HG03432 (cell line): ENCODE measurements around the gene ARL2.
"Not testable (repeated sequence)": the region's sequence is repeated elsewhere in the genome, so short reads cannot be mapped to it uniquely, and the experiment has no call there.

Source experiments
- ATAC-seq: cut with Tn5 transposase; IDR thresholded peaks from one replicate; pipeline ENCODE4 v1.9.1; 2021; ENCODE audit warnings: mild to moderate bottlenecking, moderate library complexity; ENCODE audit not compliant: unreplicated experiment

Gene ARL2

GRCh38 chr11:65013888-65014725, at the start of gene ARL2:
Gene ARL2, plus strand, starts transcription at chr11:65014160. Its CDS starts 48 bp downstream, at chr11:65014208.
- peak; percentile 73 for ATAC-seq

- ATAC-seq: no peak
Observed at GRCh38 chr11:64967375-64967774, 46.6 kb upstream of the ARL2 start.

DNA sequence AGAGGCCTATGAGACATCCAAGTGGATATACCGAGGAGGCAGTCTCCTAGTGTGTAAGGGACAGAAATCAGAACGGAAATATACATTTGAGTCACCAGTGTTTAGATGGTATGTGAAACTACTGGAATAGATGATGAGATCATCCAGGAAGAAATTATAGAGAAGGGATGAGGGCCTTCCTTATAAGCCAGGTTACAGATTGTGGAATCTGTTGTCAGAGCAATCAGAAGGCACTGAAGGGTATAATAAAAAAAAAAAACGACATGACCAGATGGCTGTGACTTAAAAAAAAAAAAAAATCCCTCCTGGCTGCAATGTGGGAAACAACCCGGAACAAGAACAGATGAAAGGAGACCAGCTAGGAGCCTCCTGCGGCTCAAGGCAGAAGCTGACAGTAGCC, 44.8 kb upstream of the ARL2 start:
- no peak for ATAC-seq

GRCh38 chr11:64970731-64971151, 43.2 kb upstream of the ARL2 start:
- no peak for ATAC-seq

DNA sequence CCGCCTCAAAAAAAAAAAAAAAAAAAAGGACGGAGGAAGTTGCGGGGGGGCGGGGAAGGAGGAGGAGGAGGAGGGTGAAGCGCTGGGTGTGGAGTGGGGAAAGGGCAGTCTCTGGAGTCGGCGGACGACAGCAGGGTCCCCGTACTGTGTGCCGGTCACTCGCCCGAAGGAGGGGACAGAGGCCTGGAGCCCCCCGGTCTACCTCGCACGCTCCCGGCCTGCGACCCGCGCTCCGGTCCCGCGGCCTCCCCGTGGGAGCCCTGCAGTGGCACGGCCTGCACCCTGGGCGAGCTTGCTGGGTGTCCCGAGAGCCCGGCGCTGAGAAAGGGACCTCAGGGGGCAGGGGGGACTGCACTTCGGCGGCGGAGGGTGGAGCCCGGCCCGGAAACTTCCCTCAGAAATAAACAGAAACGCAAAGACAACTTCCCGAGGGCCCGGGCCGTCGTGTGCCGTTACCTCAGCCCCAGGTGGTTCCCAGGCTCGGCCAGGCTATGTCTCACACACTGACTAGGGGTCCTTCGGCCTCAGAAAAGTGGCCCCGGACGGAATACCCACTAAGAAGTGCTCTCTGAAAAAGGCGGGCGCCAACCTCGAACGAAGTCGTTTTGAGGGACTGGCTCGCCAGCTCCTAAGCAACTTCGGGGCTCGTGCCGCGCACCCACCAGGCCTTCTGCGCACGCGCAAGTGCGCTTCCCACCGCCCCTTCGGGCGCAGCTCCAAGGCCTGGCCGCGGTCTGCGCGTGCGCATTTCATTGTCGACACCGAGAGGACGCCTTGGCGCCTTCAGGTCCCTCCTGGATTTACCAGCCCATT, 42.3 kb upstream of the ARL2 start, which contains the start of gene MAJIN:
TSS of gene MAJIN (minus strand) at position 688 of the 813 bp plus-strand sequence. CDS start 12,703 bp downstream, outside the sequence.
- ATAC-seq: no peak

DNA sequence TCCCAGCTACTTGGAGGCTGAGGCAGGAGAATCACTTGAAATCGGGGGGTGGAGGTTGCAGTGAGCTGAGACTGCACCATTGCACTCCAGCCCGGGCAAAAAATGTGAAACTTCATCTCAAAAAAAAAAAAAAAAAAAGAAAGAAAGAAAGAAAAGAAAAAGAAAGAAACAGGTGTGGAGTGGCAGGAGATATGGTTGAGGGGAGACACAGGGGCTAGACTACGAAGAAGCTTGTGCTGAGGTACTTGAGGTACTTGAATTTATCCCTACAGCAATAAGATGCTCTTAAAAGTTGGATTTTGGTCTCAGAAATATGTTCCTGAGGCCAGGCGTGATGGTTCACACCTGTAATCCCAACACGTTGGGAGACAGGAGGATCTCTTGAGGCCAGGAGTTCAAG, 39.8 kb upstream of the ARL2 start:
- no peak for ATAC-seq

DNA sequence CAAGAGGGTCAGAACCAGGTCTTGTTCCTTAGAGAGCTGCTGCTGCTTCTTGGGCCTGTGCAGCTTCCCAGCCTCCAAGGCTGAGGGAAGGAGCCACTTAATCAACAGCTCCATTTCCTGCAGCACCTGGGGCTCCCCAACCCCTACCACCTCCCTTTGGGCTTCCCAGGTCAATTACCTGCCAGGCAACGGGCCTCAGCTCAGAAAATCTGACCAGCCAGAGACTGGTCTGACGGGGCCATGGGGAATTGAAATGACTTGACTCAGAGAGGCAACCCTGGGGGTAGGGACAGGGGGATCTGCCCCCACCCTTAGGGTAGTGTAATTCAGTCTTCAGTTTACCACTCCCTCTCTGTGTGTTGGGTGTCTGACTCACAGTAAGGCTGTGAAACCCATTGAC, 37.3 kb upstream of the ARL2 start:
- ATAC-seq: no peak

- not testable (repeated sequence) for ATAC-seq
Observed at GRCh38 chr11:64983339-64983738, 30.6 kb upstream of the ARL2 start.

GRCh38 chr11:64987998-64988854, 25.7 kb upstream of the ARL2 start:
- ATAC-seq: no peak

- ATAC-seq: no peak
Observed at GRCh38 chr11:64989416-64989815, 24.5 kb upstream of the ARL2 start.

DNA sequence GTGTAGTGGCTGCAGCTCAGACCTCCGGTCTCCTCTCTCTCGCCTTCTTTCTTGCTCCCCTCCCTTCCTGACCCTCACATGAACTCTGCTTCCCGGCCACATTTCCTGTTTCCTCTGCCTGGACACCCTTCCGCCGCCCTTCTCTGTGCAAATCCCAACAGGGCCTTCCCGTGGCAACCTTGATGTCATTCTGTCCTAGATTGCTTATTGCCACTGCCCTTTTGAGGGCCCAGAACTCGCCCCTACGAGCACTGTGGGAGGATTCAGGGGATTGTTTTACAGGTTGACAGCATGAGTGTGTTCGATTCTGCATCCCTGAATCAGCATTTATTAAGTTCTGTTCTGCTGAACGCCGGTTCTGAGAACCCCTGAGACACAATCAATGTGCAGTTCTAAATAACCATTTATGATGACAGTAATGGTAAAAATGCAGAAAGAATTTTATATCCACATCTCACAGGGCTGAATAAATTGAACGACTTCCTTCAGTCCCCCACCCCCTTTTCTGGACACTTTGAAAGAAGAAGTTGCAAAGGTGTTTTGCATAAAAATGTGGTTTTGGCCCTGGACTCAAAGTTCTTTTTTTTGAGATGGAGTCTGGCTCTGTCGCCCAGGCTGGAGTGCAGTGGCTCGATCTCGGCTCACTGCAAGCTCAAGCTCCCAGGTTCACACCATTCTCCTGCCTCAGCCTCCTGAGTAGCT, 23.6 kb upstream of the ARL2 start:
- no peak for ATAC-seq

GRCh38 chr11:64994318-64994717, 19.6 kb upstream of the ARL2 start:
- ATAC-seq: no peak

- no peak for ATAC-seq
Observed at GRCh38 chr11:64996327-64996709, 17.6 kb upstream of the ARL2 start.

GRCh38 chr11:64996710-64997380, 17.1 kb upstream of the ARL2 start, which contains the start of gene BATF2:
Gene BATF2, minus strand, starts transcription at chr11:64996971. Its CDS starts 57 bp downstream, at chr11:64996914.
- ATAC-seq: no peak

GRCh38 chr11:64998141-64998540, 15.8 kb upstream of the ARL2 start:
- no peak for ATAC-seq

DNA sequence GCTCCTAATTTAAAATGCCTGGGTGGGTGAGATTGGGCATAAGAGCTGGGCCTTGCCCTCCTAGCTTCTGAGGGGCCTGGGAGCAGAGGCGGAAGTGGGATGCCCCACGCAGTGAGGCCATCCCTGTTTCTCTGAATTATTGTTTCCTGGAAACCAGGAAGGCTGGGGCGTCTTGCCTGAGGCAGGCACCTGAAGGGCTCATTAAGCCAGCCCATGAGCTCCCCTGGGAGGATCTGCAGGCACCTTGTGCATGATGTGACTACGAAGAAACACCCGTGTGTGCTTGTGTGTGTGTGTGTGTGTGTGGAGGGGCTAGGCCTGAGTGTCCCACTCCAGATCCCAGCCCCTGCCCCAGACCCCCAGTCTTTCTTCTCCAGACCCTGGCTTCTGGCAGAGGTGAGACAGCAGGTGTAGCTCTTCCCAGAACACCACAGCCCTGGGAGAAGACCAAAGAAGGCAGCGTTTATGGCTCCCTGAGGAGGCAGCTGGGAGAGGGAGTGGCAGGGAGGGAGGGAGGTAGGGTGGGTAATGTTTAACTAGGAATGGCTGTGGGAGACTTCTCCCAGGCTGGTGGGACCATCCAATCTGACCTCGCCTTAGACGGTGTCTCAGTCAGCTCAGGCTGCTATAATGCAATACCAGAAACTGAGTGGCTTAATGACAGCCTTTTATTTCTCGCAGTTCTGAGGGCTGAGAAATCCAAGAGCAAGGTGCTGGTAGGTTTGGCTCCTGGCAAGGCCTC, 15.1 kb upstream of the ARL2 start:
- no peak for ATAC-seq

GRCh38 chr11:64999478-64999877, 14.5 kb upstream of the ARL2 start:
- no peak for ATAC-seq

DNA sequence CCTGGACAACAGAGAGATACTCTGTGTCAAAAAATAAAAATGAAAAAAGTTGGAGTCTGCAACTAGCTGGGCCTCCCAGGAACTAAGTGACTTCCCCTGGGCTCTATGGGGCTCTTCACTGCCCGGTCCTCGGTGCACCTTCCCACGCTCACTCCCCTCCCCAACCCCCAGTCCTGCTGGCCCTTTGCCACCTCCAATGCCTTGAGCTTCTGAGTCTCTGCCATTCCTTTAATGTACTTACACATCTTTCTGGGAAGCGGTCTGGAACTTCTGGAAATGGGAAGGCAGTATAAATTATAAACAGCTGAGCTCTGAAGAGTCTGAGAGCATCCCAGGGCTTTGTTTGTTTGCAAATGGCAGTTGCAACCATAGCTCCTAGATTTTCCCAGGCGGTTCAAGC, 11.3 kb upstream of the ARL2 start:
- ATAC-seq: no peak

DNA sequence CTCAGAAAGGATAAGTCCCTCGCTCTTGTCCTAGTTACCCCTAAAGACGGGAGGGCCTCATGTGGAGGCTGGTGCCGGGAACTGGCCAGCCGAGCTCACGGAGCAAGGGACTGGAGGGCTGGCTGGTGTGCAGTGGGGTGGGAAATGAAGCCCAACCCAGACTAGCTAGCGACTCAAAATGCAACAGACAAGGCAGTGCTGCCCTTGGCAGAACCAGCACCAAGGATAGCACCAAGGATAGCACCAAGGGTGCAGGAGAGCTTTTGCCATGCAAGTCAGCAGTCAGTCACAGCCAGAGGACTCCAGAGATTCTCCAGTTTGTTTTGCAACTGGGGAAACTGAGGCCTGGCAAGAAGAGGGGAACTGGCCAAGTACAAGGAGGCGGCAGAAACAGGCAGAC, 10.7 kb upstream of the ARL2 start:
- ATAC-seq: no peak
